ENCODE measurements around the gene MAML2.

- TF ChIP-seq, protein P1, sequence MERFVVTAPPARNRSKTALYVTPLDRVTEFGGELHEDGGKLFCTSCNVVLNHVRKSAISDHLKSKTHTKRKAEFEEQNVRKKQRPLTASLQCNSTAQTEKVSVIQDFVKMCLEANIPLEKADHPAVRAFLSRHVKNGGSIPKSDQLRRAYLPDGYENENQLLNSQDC (CRISPR knock-in tag; IDR thresholded peaks at IDR 0.05), result no peak
- no peak for TF ChIP-seq MYC (IDR thresholded peaks at IDR 0.05; ENCODE audit: low read depth, low read length)
- TF ChIP-seq MYC (CRISPR knock-in tag; IDR thresholded peaks at IDR 0.05; ENCODE audit: borderline replicate concordance, low read depth), result no peak
- no peak for TF ChIP-seq ZNF263 (CRISPR knock-in tag; IDR thresholded peaks at IDR 0.05; ENCODE audit: borderline replicate concordance)
- TF ChIP-seq ATF1 (CRISPR knock-in tag; IDR thresholded peaks at IDR 0.05), result no peak
- TF ChIP-seq ATF1 (tag; IDR thresholded peaks at IDR 0.05), result no peak
- TF ChIP-seq IFI16 (CRISPR knock-in tag; IDR thresholded peaks at IDR 0.05), result no peak
- TF ChIP-seq CTCF (IDR thresholded peaks at IDR 0.05 in 2 of 3, conservative IDR thresholded peaks at IDR 0.05 in 1 of 3; ENCODE audit: insufficient read depth in 2 of 3, low read depth in 1 of 3, low read length in 3 of 3), result no peak
- TF ChIP-seq ATF7 (IDR thresholded peaks at IDR 0.05), result no peak
- no peak for TF ChIP-seq PHF20 (IDR thresholded peaks at IDR 0.05; ENCODE audit: partially characterized antibody)
Observed at GRCh38 chr11:96215110-96215782, 127.7 kb downstream of the MAML2 start.

Measured in K562 (cell line).